Keratinocyte (primary cell): Measurements from ENCODE around the gene PDE1C.
A peak's percentile ranks its signal among the peaks of the same experiment; 100 is the strongest.

Source experiments
- EZH2 ChIP-seq: IDR thresholded peaks from one replicate; pipeline ENCODE4 v1.6.1; 2012; ENCODE audit warnings: inconsistent platforms, mild to moderate bottlenecking, low read length, moderate library complexity
- TF ChIP-seq, protein P1 (sequence below), 3 experiments: IDR thresholded peaks in 1 of 3; conservative IDR thresholded peaks in 1 of 3; optimal IDR thresholded peaks in 1 of 3; 2 replicates in 2 of 3; 3 replicates in 1 of 3; pipeline versions ENCODE3 to v1.5.1; 2011; ENCODE audit warnings: low read length in 3 of 3, mild to moderate bottlenecking in 3 of 3, moderate library complexity in 2 of 3, control low read depth in 1 of 3, inconsistent platforms in 1 of 3; ENCODE audit not compliant: insufficient read depth in 2 of 3; ENCODE audit errors: extremely low read depth in 1 of 3

DNA sequence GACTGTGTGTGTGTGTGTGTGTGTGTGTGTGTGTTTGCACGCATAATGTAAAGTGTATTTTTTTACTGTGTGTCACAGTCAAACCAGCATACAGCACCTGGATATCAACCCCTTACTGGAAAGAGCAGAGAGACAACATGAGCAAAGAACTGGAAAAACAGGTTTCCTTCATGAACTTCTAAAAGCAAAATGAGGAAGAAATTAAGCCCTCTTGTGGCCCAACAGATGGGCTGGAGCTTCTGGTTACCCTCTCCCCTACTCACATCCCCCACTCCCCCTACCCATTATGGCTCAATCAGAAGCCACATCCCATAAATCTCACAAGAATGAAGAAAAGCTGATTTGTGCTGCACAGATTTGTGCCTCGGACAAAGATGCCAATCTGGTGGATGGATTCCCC is 36.2 kb downstream of the PDE1C start:
- TF ChIP-seq, protein P1, sequence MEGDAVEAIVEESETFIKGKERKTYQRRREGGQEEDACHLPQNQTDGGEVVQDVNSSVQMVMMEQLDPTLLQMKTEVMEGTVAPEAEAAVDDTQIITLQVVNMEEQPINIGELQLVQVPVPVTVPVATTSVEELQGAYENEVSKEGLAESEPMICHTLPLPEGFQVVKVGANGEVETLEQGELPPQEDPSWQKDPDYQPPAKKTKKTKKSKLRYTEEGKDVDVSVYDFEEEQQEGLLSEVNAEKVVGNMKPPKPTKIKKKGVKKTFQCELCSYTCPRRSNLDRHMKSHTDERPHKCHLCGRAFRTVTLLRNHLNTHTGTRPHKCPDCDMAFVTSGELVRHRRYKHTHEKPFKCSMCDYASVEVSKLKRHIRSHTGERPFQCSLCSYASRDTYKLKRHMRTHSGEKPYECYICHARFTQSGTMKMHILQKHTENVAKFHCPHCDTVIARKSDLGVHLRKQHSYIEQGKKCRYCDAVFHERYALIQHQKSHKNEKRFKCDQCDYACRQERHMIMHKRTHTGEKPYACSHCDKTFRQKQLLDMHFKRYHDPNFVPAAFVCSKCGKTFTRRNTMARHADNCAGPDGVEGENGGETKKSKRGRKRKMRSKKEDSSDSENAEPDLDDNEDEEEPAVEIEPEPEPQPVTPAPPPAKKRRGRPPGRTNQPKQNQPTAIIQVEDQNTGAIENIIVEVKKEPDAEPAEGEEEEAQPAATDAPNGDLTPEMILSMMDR (optimal IDR thresholded peaks at IDR 0.05 in 1 of 3, IDR thresholded peaks at IDR 0.05 in 1 of 3, conservative IDR thresholded peaks at IDR 0.05 in 1 of 3; ENCODE audit: extremely low read depth in 1 of 3, insufficient read depth in 2 of 3, low read length in 3 of 3), result peak in 2 of 3 experiments; percentile 19 to 40
- no peak for TF ChIP-seq EZH2
